Fibroblast of lung (primary cell): ENCODE results near the gene PRDM16. TPM values are rescaled to one million over a fixed set of nuclear protein-coding genes. Genes with fewer than 3 reads are reported as not detected.

Experiments used
- DNase-seq, 2 donors: peaks; one replicate each; pipeline versions ENCODE4 v3.0.0 to v3.0.0-alpha.2; 2010; ENCODE audit warnings: low read depth in 2 of 2
- H2AFZ ChIP-seq: 2 replicates; pipeline ENCODE4 v1.5.1; 2012; ENCODE audit warnings: low read length, control low read depth, inconsistent platforms
- H3K27ac ChIP-seq: 2 replicates; pipeline ENCODE4 v1.5.1; 2011; ENCODE audit warnings: low read length, control low read depth; ENCODE audit not compliant: insufficient read depth
- H3K27me3 ChIP-seq: 2 replicates; pipeline ENCODE4 v1.5.1; 2011; ENCODE audit warnings: mild to moderate bottlenecking, low read length; ENCODE audit not compliant: control insufficient read depth, insufficient read depth
- H3K36me3 ChIP-seq: 2 replicates; pipeline ENCODE4 v1.5.1; 2011; ENCODE audit warnings: low read length; ENCODE audit not compliant: control insufficient read depth, insufficient read depth
- H3K4me1 ChIP-seq: 2 replicates; pipeline ENCODE4 v1.5.1; 2011; ENCODE audit warnings: low read length; ENCODE audit not compliant: control insufficient read depth, insufficient read depth; ENCODE audit errors: extremely low read depth
- H3K4me2 ChIP-seq: 2 replicates; pipeline ENCODE4 v1.5.1; 2011; ENCODE audit warnings: low read length, control low read depth; ENCODE audit not compliant: insufficient read depth; ENCODE audit errors: extremely low read depth
- H3K4me3 ChIP-seq, 4 experiments: fragments of 200-600 bp in 1 of 4; sonication (generic) in 1 of 4; replicated peaks in 1 of 4; 2 replicates each; pipeline ENCODE4 v1.5.1; 2011 to 2016; ENCODE audit warnings: low read length in 4 of 4, low read depth in 3 of 4, mild to moderate bottlenecking in 3 of 4, control low read depth in 2 of 4, inconsistent platforms in 1 of 4, mixed read lengths in 1 of 4; ENCODE audit not compliant: insufficient read depth in 1 of 4; ENCODE audit errors: control extremely low read depth in 1 of 4
- H3K79me2 ChIP-seq: 2 replicates; pipeline ENCODE4 v1.5.1; 2012; ENCODE audit warnings: mild to moderate bottlenecking, low read length, inconsistent platforms; ENCODE audit not compliant: control insufficient read depth, insufficient read depth
- H3K9ac ChIP-seq: 2 replicates; pipeline ENCODE4 v1.5.1; 2011; ENCODE audit warnings: mild to moderate bottlenecking, low read length, control low read depth; ENCODE audit not compliant: insufficient read depth
- H3K9me3 ChIP-seq: 2 replicates; pipeline ENCODE4 v1.5.1; 2012; ENCODE audit warnings: low read depth, low read length; ENCODE audit not compliant: control insufficient read depth, insufficient read depth
- H4K20me1 ChIP-seq: 2 replicates; pipeline ENCODE4 v1.5.1; 2011; ENCODE audit warnings: low read length; ENCODE audit not compliant: control insufficient read depth, insufficient read depth; ENCODE audit errors: extremely low read depth
- EZH2 ChIP-seq: IDR thresholded peaks from 2 replicates; pipeline ENCODE4 v1.5.1; 2012; ENCODE audit warnings: low read length, control low read depth, mild to moderate bottlenecking; ENCODE audit errors: missing control alignments
- polyA plus RNA-seq, 2 donors: library from polyadenylated mRNA; depleted of rRNA in 1 of 2; stranded (reverse) in 1 of 2; unstranded in 1 of 2; fragments of >200 nt; gene quantifications; 2 replicates each; pipeline ENCODE4 v1.2.1, GENCODE V29; 2011 to 2012; ENCODE audit warnings: missing spikeins in 1 of 2
- total RNA-seq: library from RNA; depleted of rRNA; stranded (reverse); fragments of >200 nt; gene quantifications from 2 replicates; pipeline ENCODE4 v1.2.1, GENCODE V29; 2014
- TF ChIP-seq, protein P1 (sequence below), 2 donors: IDR thresholded peaks in 1 of 2; conservative IDR thresholded peaks in 1 of 2; 1 replicate in 1 of 2; 2 replicates in 1 of 2; pipeline ENCODE4 v1.5.1; 2011 to 2012; ENCODE audit warnings: low read length in 2 of 2, control low read depth in 1 of 2, inconsistent platforms in 1 of 2, low read depth in 1 of 2, mild to moderate bottlenecking in 1 of 2

The PRDM16 gene
- total and polyA plus RNA-seq, 2 donors (not counting 1 experiment from before 2014, with no cell fraction given), result 0.30 to 1.8 TPM

DNA sequence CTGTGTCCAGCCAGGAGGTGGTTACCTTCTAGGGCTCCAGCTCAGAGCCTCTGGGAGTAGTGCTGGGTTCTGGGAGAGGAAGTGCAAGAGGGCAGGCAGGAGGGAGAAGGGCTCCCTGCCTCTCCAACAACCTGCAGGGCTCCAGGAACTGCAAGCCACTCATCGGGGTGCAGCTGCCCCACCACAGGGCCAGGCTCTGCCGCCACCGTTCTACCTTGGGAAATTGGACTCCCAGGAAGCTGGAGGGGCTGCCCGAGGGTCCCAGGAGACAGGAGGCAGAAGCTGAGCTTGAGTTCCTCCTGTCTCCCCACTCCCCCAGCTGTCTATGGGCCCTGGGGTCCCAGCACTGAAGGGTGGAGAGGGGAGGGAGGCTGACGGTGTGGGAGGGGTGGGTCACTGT, 7.4 kb upstream of the PRDM16 start:
- Histone ChIP-seq H3K27me3 (peaks cover 24% of the 10 kb centered on the region), H3K36me3 (no peaks in the 10 kb centered on the region), H3K79me2 (no peaks in the 10 kb centered on the region), H3K4me3 (no peak overlapping the region), H3K9ac (no peak overlapping the region), H3K4me1 (no peaks in the 10 kb centered on the region), H4K20me1 (no peaks in the 10 kb centered on the region), H3K9me3 (no peaks in the 10 kb centered on the region), H2AFZ (no peak overlapping the region), H3K27ac (no peak overlapping the region), H3K4me2 (no peak overlapping the region)
- no peak for TF ChIP-seq EZH2
- TF ChIP-seq, protein P1, sequence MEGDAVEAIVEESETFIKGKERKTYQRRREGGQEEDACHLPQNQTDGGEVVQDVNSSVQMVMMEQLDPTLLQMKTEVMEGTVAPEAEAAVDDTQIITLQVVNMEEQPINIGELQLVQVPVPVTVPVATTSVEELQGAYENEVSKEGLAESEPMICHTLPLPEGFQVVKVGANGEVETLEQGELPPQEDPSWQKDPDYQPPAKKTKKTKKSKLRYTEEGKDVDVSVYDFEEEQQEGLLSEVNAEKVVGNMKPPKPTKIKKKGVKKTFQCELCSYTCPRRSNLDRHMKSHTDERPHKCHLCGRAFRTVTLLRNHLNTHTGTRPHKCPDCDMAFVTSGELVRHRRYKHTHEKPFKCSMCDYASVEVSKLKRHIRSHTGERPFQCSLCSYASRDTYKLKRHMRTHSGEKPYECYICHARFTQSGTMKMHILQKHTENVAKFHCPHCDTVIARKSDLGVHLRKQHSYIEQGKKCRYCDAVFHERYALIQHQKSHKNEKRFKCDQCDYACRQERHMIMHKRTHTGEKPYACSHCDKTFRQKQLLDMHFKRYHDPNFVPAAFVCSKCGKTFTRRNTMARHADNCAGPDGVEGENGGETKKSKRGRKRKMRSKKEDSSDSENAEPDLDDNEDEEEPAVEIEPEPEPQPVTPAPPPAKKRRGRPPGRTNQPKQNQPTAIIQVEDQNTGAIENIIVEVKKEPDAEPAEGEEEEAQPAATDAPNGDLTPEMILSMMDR (conservative IDR thresholded peaks at IDR 0.05 in 1 of 2, IDR thresholded peaks at IDR 0.05 in 1 of 2; ENCODE audit: low read depth in 1 of 2, low read length in 2 of 2), result no peak
- no peak for DNase-seq

DNA sequence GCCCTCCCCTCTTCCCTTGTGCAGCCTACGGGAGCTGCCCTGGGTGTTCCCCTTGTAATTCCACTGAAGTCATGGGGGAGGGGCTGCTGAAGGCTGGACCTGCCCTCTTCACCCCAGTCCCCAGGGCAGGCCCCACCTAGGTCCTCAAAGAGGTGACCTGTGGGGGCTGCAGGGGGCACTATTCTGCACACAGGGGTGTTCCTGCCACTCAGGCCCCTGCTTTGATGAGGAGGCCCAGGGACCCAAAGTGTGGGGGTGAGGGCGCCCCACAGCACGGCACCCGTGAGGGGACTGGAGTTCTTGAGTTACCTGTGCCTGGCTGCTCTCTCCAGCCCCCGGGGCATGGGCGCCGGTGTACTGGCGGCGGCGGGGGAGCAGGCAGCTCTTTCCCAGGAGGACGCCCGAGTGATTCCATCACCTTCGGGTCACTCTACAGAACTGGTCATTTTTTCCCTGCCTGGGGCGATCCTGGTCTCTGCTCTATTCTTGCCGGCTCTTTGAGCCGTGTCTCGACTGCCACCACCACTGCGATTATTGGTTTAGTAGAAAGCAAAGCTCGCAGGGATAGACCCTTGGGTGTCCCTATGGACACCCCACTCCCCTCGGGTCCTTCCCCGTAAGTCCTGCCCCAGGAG, 6.9 kb upstream of the PRDM16 start:
- H3K36me3 ChIP-seq, result no peaks in the 10 kb centered on the region
- peaks cover 26% of the 10 kb centered on the region for H3K27me3 ChIP-seq
- no peak overlapping the region for H3K4me3 ChIP-seq
- no peak for TF ChIP-seq EZH2
- TF ChIP-seq, protein P1 (conservative IDR thresholded peaks at IDR 0.05 in 1 of 2, IDR thresholded peaks at IDR 0.05 in 1 of 2; ENCODE audit: low read depth in 1 of 2, low read length in 2 of 2), result no peak
- no peaks in the 10 kb centered on the region for H3K79me2 ChIP-seq
- H3K9me3 ChIP-seq, result no peaks in the 10 kb centered on the region
- no peaks in the 10 kb centered on the region for H3K4me1 ChIP-seq
- H3K9ac ChIP-seq, result no peak overlapping the region
- H4K20me1 ChIP-seq, result no peaks in the 10 kb centered on the region
- no peak overlapping the region for H3K27ac ChIP-seq
- no peak for DNase-seq
- H3K4me2 ChIP-seq, result no peak overlapping the region
- H2AFZ ChIP-seq, result no peak overlapping the region

DNA sequence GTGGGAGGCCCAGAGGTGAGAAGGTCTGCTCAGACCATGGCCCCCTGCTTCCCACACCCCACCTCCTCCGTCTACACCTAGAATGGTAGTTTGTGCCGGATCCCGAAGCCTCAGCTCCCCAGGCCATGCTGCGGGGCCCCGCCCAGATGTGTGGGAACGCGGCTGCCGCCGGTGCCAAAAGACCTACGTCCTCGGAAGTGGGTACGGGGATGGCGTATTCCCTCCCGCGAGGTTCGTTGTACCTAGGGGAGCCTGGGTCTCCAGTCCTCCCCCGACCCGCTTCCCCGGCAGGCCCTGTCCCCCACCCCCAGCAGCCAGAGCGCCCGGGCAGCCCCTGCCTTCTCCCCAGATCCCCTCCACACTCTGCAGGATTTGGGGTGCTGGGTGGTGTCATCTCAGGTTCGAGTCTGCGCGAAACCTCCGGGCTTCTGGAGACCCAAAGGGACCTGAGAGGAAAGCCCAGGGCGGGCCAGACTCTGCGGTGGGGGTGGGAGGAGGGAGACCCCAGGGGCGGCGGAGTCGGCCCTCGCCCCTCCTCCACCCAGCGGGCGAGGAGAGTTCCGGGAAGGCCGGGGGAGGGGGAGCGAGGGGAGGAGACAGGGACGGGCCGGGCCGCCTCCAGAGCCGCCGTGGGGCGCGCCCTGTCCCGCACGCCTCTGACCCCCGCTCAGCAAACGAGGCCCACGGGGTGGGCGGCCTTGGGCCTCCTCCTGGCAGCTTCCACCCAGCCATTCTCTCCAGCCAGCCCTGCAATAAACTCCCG, 6.2 kb upstream of the PRDM16 start:
- H2AFZ ChIP-seq, result no peak overlapping the region
- no peak overlapping the region for H3K4me2 ChIP-seq
- H3K27me3 ChIP-seq, result peaks cover 31% of the 10 kb centered on the region
- DNase-seq, result no peak
- H3K79me2 ChIP-seq, result no peaks in the 10 kb centered on the region
- TF ChIP-seq EZH2, result no peak
- TF ChIP-seq, protein P1 (conservative IDR thresholded peaks at IDR 0.05 in 1 of 2, IDR thresholded peaks at IDR 0.05 in 1 of 2; ENCODE audit: low read depth in 1 of 2, low read length in 2 of 2), result no peak
- no peak overlapping the region for H3K4me3 ChIP-seq
- H3K9ac ChIP-seq, result no peak overlapping the region
- H3K4me1 ChIP-seq, result no peaks in the 10 kb centered on the region
- no peaks in the 10 kb centered on the region for H3K36me3 ChIP-seq
- no peak overlapping the region for H3K27ac ChIP-seq
- no peaks in the 10 kb centered on the region for H4K20me1 ChIP-seq
- no peaks in the 10 kb centered on the region for H3K9me3 ChIP-seq
